MM.1S (cell line): Measurements from ENCODE around the gene NGRN.

Source experiments
- DNase-seq: peaks from one replicate; pipeline ENCODE4 v3.0.0-alpha.2; 2015
- H2AFZ ChIP-seq: fragments of 300-600 bp; sonication (generic); 2 replicates; pipeline ENCODE4 v1.6.0; 2016; ENCODE audit warnings: antibody characterized with exemption, low read length
- H3F3A ChIP-seq: fragments of 300-600 bp; sonication (generic); 2 replicates; pipeline ENCODE4 v1.6.1; 2016; ENCODE audit warnings: mild to moderate bottlenecking, antibody characterized with exemption, low read length, moderate library complexity, mixed read lengths; ENCODE audit not compliant: insufficient read depth
- H3K27ac ChIP-seq: fragments of 300-600 bp; sonication (generic); 2 replicates; pipeline ENCODE4 v1.5.1; 2016; ENCODE audit warnings: mild to moderate bottlenecking, low read length
- H3K27me3 ChIP-seq: fragments of 300-600 bp; sonication (generic); replicated peaks from 2 replicates; pipeline ENCODE4 v1.6.0; 2016; ENCODE audit warnings: low read length; ENCODE audit not compliant: insufficient read depth
- H3K36me3 ChIP-seq: fragments of 300-600 bp; sonication (generic); replicated peaks from 2 replicates; pipeline ENCODE4 v1.6.1; 2016; ENCODE audit warnings: mild to moderate bottlenecking, low read length, mixed read lengths; ENCODE audit not compliant: insufficient read depth
- H3K4me1 ChIP-seq: fragments of 300-600 bp; sonication (generic); 2 replicates; pipeline ENCODE4 v1.6.1; 2016; ENCODE audit warnings: low read length, mixed read lengths
- H3K4me2 ChIP-seq: fragments of 300-600 bp; sonication (generic); 2 replicates; pipeline ENCODE4 v1.6.0; 2016; ENCODE audit warnings: low read depth, low read length
- H3K4me3 ChIP-seq: fragments of 300-600 bp; sonication (generic); 2 replicates; pipeline ENCODE4 v1.5.1; 2016; ENCODE audit warnings: low read length, mixed read lengths
- H3K79me2 ChIP-seq: fragments of 300-600 bp; sonication (generic); 2 replicates; pipeline ENCODE4 v1.6.1; 2016; ENCODE audit warnings: mixed run types, low read length, mixed read lengths
- H3K9ac ChIP-seq: fragments of 300-600 bp; sonication (generic); 2 replicates; pipeline ENCODE4 v1.6.1; 2016; ENCODE audit warnings: low read length, mixed read lengths
- H3K9me2 ChIP-seq: fragments of 300-600 bp; sonication (generic); replicated peaks from 2 replicates; pipeline ENCODE4 v1.6.1; 2016; ENCODE audit warnings: mild to moderate bottlenecking, low read length, mixed read lengths; ENCODE audit not compliant: insufficient read depth
- H3K9me3 ChIP-seq: fragments of 300-600 bp; sonication (generic); replicated peaks from 2 replicates; pipeline ENCODE4 v1.6.1; 2016; ENCODE audit warnings: mild to moderate bottlenecking, low read length, mixed read lengths; ENCODE audit not compliant: insufficient read depth
- H4K20me1 ChIP-seq: fragments of 300-600 bp; sonication (generic); 2 replicates; pipeline ENCODE4 v1.6.1; 2016; ENCODE audit warnings: mild to moderate bottlenecking, low read length, moderate library complexity, mixed read lengths; ENCODE audit not compliant: insufficient read depth
- CTCF ChIP-seq: fragments of 300-600 bp; sonication (generic); IDR thresholded peaks from 2 replicates; pipeline ENCODE4 v1.5.1; 2016; ENCODE audit warnings: antibody characterized with exemption, low read length, mixed read lengths
- EZH2 ChIP-seq: fragments of 300-600 bp; sonication (generic); optimal IDR thresholded peaks from 2 replicates; pipeline ENCODE3; 2017; ENCODE audit warnings: low read depth, mild to moderate bottlenecking, antibody characterized with exemption, low read length, mixed read lengths
- EZH2phosphoT487 ChIP-seq: fragments of 300-600 bp; sonication (generic); IDR thresholded peaks from 2 replicates; pipeline ENCODE4 v1.6.1; 2018; ENCODE audit warnings: antibody characterized with exemption, low read length

The NGRN gene

GRCh38 chr15:90305932-90306331 lies 40.5 kb downstream of the NGRN start:
- TF ChIP-seq CTCF (no peak), EZH2 (no peak), EZH2phosphoT487 (no peak)
- no peak overlapping the region for H3K4me2 ChIP-seq
- no peak overlapping the region for H3K9ac ChIP-seq
- no peak overlapping the region for H3K4me3 ChIP-seq
- DNase-seq: no peak
- no peaks in the 10 kb centered on the region for H3K9me2 ChIP-seq
- H4K20me1 ChIP-seq: no peaks in the 10 kb centered on the region
- no peaks in the 10 kb centered on the region for H3K36me3 ChIP-seq
- H3K27ac ChIP-seq: no peak overlapping the region
- H3K79me2 ChIP-seq: no peaks in the 10 kb centered on the region
- H2AFZ ChIP-seq: no peak overlapping the region
- H3K27me3 ChIP-seq: no peaks in the 10 kb centered on the region
- H3K4me1 ChIP-seq: no peaks in the 10 kb centered on the region
- no peaks in the 10 kb centered on the region for H3K9me3 ChIP-seq
- H3F3A ChIP-seq: no peaks in the 10 kb centered on the region

GRCh38 chr15:90306560-90306959 lies 41.1 kb downstream of the NGRN start:
- H3K4me2 ChIP-seq: no peak overlapping the region
- H3K36me3 ChIP-seq: no peaks in the 10 kb centered on the region
- H3K4me1 ChIP-seq: no peaks in the 10 kb centered on the region
- no peaks in the 10 kb centered on the region for H3F3A ChIP-seq
- H2AFZ ChIP-seq: no peak overlapping the region
- no peak overlapping the region for H3K27ac ChIP-seq
- H3K9ac ChIP-seq: no peak overlapping the region
- H3K79me2 ChIP-seq: no peaks in the 10 kb centered on the region
- no peak overlapping the region for H3K4me3 ChIP-seq
- TF ChIP-seq CTCF: no peak
- no peak for TF ChIP-seq EZH2phosphoT487
- TF ChIP-seq EZH2: no peak
- no peaks in the 10 kb centered on the region for H4K20me1 ChIP-seq
- no peaks in the 10 kb centered on the region for H3K9me2 ChIP-seq
- H3K27me3 ChIP-seq: no peaks in the 10 kb centered on the region
- no peak for DNase-seq
- no peaks in the 10 kb centered on the region for H3K9me3 ChIP-seq

- H3K79me2 ChIP-seq: no peaks in the 10 kb centered on the region
- H3K36me3 ChIP-seq: no peaks in the 10 kb centered on the region
- H3K9me2 ChIP-seq: no peaks in the 10 kb centered on the region
- no peak overlapping the region for H3K4me2 ChIP-seq
- H3K27me3 ChIP-seq: no peaks in the 10 kb centered on the region
- no peak for TF ChIP-seq EZH2
- TF ChIP-seq CTCF: no peak
- TF ChIP-seq EZH2phosphoT487: no peak
- H3K4me3 ChIP-seq: no peak overlapping the region
- no peak overlapping the region for H2AFZ ChIP-seq
- H4K20me1 ChIP-seq: no peaks in the 10 kb centered on the region
- no peaks in the 10 kb centered on the region for H3K4me1 ChIP-seq
- H3K27ac ChIP-seq: no peak overlapping the region
- no peak for DNase-seq
- H3K9ac ChIP-seq: no peak overlapping the region
- H3K9me3 ChIP-seq: no peaks in the 10 kb centered on the region
- no peaks in the 10 kb centered on the region for H3F3A ChIP-seq
These were observed 42.2 kb downstream of the NGRN start for GRCh38 chr15:90307661-90308060.

- H3K9me3 ChIP-seq: no peaks in the 10 kb centered on the region
- DNase-seq: no peak
- no peak overlapping the region for H3K9ac ChIP-seq
- H3K27me3 ChIP-seq: no peaks in the 10 kb centered on the region
- H3K79me2 ChIP-seq: no peaks in the 10 kb centered on the region
- no peaks in the 10 kb centered on the region for H3K36me3 ChIP-seq
- TF ChIP-seq EZH2phosphoT487 (no peak), CTCF (no peak), EZH2 (no peak)
- H3K4me1 ChIP-seq: no peaks in the 10 kb centered on the region
- no peak overlapping the region for H3K4me3 ChIP-seq
- no peaks in the 10 kb centered on the region for H4K20me1 ChIP-seq
- H3F3A ChIP-seq: no peaks in the 10 kb centered on the region
- no peaks in the 10 kb centered on the region for H3K9me2 ChIP-seq
- no peak overlapping the region for H2AFZ ChIP-seq
- H3K27ac ChIP-seq: no peak overlapping the region
- no peak overlapping the region for H3K4me2 ChIP-seq
These were observed 43.5 kb downstream of the NGRN start for GRCh38 chr15:90309020-90309419.
